GM12878 (cell line): ENCODE data around the gene DDX10. TPM values are rescaled to one million over a fixed set of nuclear protein-coding genes. Genes with fewer than 3 reads are reported as not detected.

ENCODE experiments used
- ATAC-seq: fragments of 200-7000 bp; cut with Tn5 transposase; 3 replicates; pipeline ENCODE4 v1.9.1; 2020; ENCODE audit warnings: mild to moderate bottlenecking, moderate library complexity
- BruUV-seq: library from RNA; stranded (reverse); fragments of 400-500 nt; replicated peaks from 2 replicates; lab custom pipeline; 2021; lab: Mats Ljungman, UMichigan
- CTCF ChIA-PET: fragments of 300-600 bp; sonication (Branson Sonifier 250); formaldehyde crosslinking; extraction: SDS; loops from one replicate; lab custom pipeline; 2021; ENCODE audit warnings: inconsistent platforms; lab: Yijun Ruan, JAX
- POLR2A ChIA-PET: fragments of 350-600 bp; formaldehyde crosslinking; extraction: SDS; loops from one replicate; lab custom pipeline; 2021; ENCODE audit warnings: inconsistent platforms; lab: Charles Lee
- RAD21 ChIA-PET: fragments of 300-600 bp; sonication (Branson Sonifier 250); formaldehyde crosslinking; loops from one replicate; lab custom pipeline; 2023; ENCODE audit warnings: antibody characterized with exemption; ENCODE audit not compliant: unreplicated experiment; lab: Charles Lee
- SMC1A ChIA-PET: fragments of 300-600 bp; sonication (Branson Sonifier 250); formaldehyde crosslinking; loops from one replicate; lab custom pipeline; 2023; ENCODE audit not compliant: unreplicated experiment, uncharacterized antibody; lab: Charles Lee
- DNase-seq: peaks from one replicate; pipeline ENCODE4 v3.0.0-alpha.2; 2011; ENCODE audit warnings: low read depth, low spot score
- FAIRE-seq: peaks from 3 replicates; lab custom pipeline; 2011; peaks lifted over from hg19 to GRCh38; lab: Jason Lieb, UNC
- H2AFZ ChIP-seq: 2 replicates; pipeline ENCODE4 v1.6.0; 2011; ENCODE audit warnings: low read depth, low read length, control low read depth; ENCODE audit not compliant: control insufficient read depth
- H3K27ac ChIP-seq: 2 replicates; pipeline ENCODE4 v1.5.1; 2011; ENCODE audit warnings: control low read depth; ENCODE audit not compliant: control insufficient read depth, insufficient read depth
- H3K27me3 ChIP-seq, 2 experiments: replicated peaks in 1 of 2; 2 replicates each; pipeline versions ENCODE4 v1.6.0 to v1.6.1; 2011; ENCODE audit warnings: low read length in 1 of 2; ENCODE audit not compliant: control insufficient read depth in 2 of 2, insufficient read depth in 2 of 2
- H3K36me3 ChIP-seq, 2 experiments: 2 replicates each; pipeline ENCODE4 v1.5.1; 2011; ENCODE audit warnings: low read length in 1 of 2; ENCODE audit not compliant: control insufficient read depth in 2 of 2, insufficient read depth in 2 of 2
- H3K4me1 ChIP-seq: 2 replicates; pipeline ENCODE4 v1.6.1; 2011; ENCODE audit warnings: mild to moderate bottlenecking, low read length, moderate library complexity, mixed read lengths; ENCODE audit not compliant: control insufficient read depth, insufficient read depth
- H3K4me2 ChIP-seq: 2 replicates; pipeline ENCODE4 v1.6.0; 2011; ENCODE audit warnings: control low read depth; ENCODE audit not compliant: control insufficient read depth, insufficient read depth
- H3K4me3 ChIP-seq: fragments of 200-600 bp; sonication (generic); 2 replicates; pipeline ENCODE4 v1.5.1; 2016
- H3K79me2 ChIP-seq: 2 replicates; pipeline ENCODE4 v1.6.0; 2011; ENCODE audit warnings: low read length; ENCODE audit not compliant: control insufficient read depth, insufficient read depth
- H3K9ac ChIP-seq: 2 replicates; pipeline ENCODE4 v1.8.0; 2011; ENCODE audit warnings: low read length, control low read depth, mixed read lengths; ENCODE audit not compliant: control insufficient read depth, insufficient read depth
- H3K9me3 ChIP-seq: replicated peaks from 3 replicates; pipeline ENCODE4 v1.5.1; 2011; ENCODE audit warnings: mild to moderate bottlenecking, low read length; ENCODE audit not compliant: control insufficient read depth, insufficient read depth
- H4K20me1 ChIP-seq: 2 replicates; pipeline ENCODE4 v1.6.0; 2011; ENCODE audit not compliant: control insufficient read depth, insufficient read depth
- BMI1 ChIP-seq: fragments of 450-650 bp; IDR thresholded peaks from 2 replicates; pipeline ENCODE4 v1.6.1; 2016; ENCODE audit warnings: mild to moderate bottlenecking, moderate library complexity, borderline replicate concordance
- DPF2 ChIP-seq: fragments of 450-650 bp; IDR thresholded peaks from 2 replicates; pipeline ENCODE4 v1.6.1; 2017; ENCODE audit warnings: mild to moderate bottlenecking
- HDGF ChIP-seq: fragments of 450-650 bp; IDR thresholded peaks from 2 replicates; pipeline ENCODE4 v1.6.1; 2016; ENCODE audit warnings: antibody characterized with exemption
- IKZF1 ChIP-seq: fragments of 450-650 bp; conservative IDR thresholded peaks from 2 replicates; pipeline ENCODE4 v1.6.1; 2017; ENCODE audit warnings: antibody characterized with exemption, mild to moderate bottlenecking
- JUND ChIP-seq: IDR thresholded peaks from 2 replicates; pipeline ENCODE4 v1.6.1; 2012; ENCODE audit warnings: low read depth, mild to moderate bottlenecking, low read length, improper control_type of control experiment, moderate library complexity
- MEF2A ChIP-seq: IDR thresholded peaks from 2 replicates; pipeline ENCODE4 v1.6.1; 2011; ENCODE audit warnings: low read depth, mild to moderate bottlenecking, low read length, moderate library complexity; ENCODE audit not compliant: insufficient read depth
- MTA2 ChIP-seq: fragments of 450-650 bp; IDR thresholded peaks from 2 replicates; pipeline ENCODE4 v1.6.1; 2016; ENCODE audit warnings: low read depth, mild to moderate bottlenecking, moderate library complexity
- NFXL1 ChIP-seq: fragments of 450-650 bp; IDR thresholded peaks from 2 replicates; pipeline ENCODE4 v1.6.1; 2017; ENCODE audit warnings: antibody characterized with exemption, mild to moderate bottlenecking, borderline replicate concordance
- SMAD1 ChIP-seq: fragments of 450-650 bp; IDR thresholded peaks from 2 replicates; pipeline ENCODE4 v1.6.1; 2018; ENCODE audit warnings: mild to moderate bottlenecking, low read depth; ENCODE audit not compliant: partially characterized antibody
- TAF1 ChIP-seq: IDR thresholded peaks from 2 replicates; pipeline ENCODE4 v1.6.1; 2011; ENCODE audit warnings: mild to moderate bottlenecking, low read depth, low read length, borderline replicate concordance
- TBL1XR1 ChIP-seq: IDR thresholded peaks from 2 replicates; pipeline ENCODE4 v1.6.1; 2012; ENCODE audit warnings: low read depth, low read length, improper control_type of control experiment
- YBX1 ChIP-seq: fragments of 450-650 bp; IDR thresholded peaks from 2 replicates; pipeline ENCODE4 v1.6.1; 2016; ENCODE audit warnings: antibody characterized with exemption
- ZNF24 ChIP-seq: fragments of 450-650 bp; IDR thresholded peaks from 2 replicates; pipeline ENCODE4 v1.6.1; 2017; ENCODE audit warnings: antibody characterized with exemption, mild to moderate bottlenecking
- ZNF384 ChIP-seq: IDR thresholded peaks from 2 replicates; pipeline ENCODE4 v1.6.1; 2012; ENCODE audit warnings: low read depth, mild to moderate bottlenecking, low read length, improper control_type of control experiment, borderline replicate concordance
- in situ Hi-C: fragments of 300-500 bp; cut with MboI; formaldehyde crosslinking; loops from 9 replicates; pipeline ENCODE4 v1.14.3; 2018; ENCODE audit warnings: mixed read lengths
- intact Hi-C: fragments of 100-400 bp; cut with micrococcal nuclease; formaldehyde crosslinking; loops from one replicate; pipeline ENCODE4 v1.14.2; 2022; ENCODE audit not compliant: unreplicated experiment
- polyA plus RNA-seq, 11 experiments: library from polyadenylated mRNA; depleted of rRNA in 4 of 11; unstranded in 6 of 11; stranded (reverse) in 5 of 11; fragments of >200 nt; fragmentation: Nextera tagmentation in 4 of 11; fragmentation: Illumina TruSeq in 1 of 11; extraction: Ambion mirVana in 4 of 11; extraction: Trizol in 1 of 11; gene quantifications; 1 replicate in 1 of 11; 2 replicates in 10 of 11; pipeline versions ENCODE4 v1.2.1 to v1.2.3, GENCODE V29; 2011 to 2016; ENCODE audit warnings: inconsistent platforms in 2 of 11, missing spikeins in 2 of 11, low read depth in 1 of 11
- total RNA-seq, 4 experiments: library from RNA; depleted of rRNA in 3 of 4; stranded (reverse); fragments of >200 nt in 3 of 4; fragmentation: Illumina TruSeq in 1 of 4; extraction: Trizol in 1 of 4; gene quantifications; 2 replicates each; pipeline versions ENCODE4 v1.2.1 to v1.2.3, GENCODE V29; 2013 to 2021
- TF ChIP-seq, protein P1 (sequence below): IDR thresholded peaks from 2 replicates; pipeline ENCODE4 v1.6.1; 2011; ENCODE audit warnings: low read depth, low read length, improper control_type of control experiment, borderline replicate concordance
- TF ChIP-seq, protein P2 (sequence below): fragments of 450-650 bp; formaldehyde crosslinking; IDR thresholded peaks from 2 replicates; pipeline ENCODE4 v1.4.0; 2022; ENCODE audit warnings: mild to moderate bottlenecking, moderate library complexity
- TF ChIP-seq, protein P3 (sequence below), 3 experiments: IDR thresholded peaks in 2 of 3; conservative IDR thresholded peaks in 1 of 3; 2 replicates each; pipeline ENCODE4 v1.5.1; 2011; ENCODE audit warnings: low read depth in 3 of 3, low read length in 3 of 3, mild to moderate bottlenecking in 3 of 3, control low read depth in 2 of 3, moderate library complexity in 2 of 3, inconsistent platforms in 1 of 3, mixed read lengths in 1 of 3; ENCODE audit not compliant: control insufficient read depth in 2 of 3, insufficient read depth in 1 of 3; ENCODE audit errors: extremely low read depth in 1 of 3

DDX10 gene
- total and polyA plus RNA-seq, 10 of the 15 experiments (the other 5 are each of a cell fraction or from before 2014, with no cell fraction given), result 20.9 to 51.5 (median 31.9) TPM

DNA sequence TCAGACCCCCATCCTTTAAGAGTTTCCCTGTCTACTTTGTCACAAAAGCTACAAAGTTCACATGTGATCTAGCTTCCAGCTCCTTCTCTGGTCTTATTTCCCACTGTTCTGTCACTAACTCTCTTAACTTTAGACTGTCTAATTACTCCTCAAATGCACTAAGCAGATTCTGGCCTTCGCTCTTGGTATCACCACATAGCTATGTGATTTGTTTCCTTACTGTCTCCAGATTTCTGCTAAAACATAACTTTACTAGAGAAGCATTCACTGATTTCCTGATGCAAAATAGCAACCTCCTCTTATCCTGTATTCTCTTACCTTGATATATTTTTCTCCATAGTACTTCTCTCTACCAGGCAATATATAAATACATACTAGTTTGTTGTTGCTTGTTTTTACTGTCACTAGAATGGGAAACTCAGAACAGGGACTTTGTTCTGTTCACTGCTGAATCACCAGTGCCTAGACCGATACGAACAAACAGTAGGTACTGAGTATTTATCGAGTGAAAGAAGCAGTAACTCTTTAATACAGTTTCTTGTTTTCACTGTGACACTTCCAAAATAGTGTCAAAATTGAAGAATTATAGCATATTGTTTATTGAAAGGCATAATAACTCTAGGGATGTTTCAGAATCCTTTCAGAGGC lies 205.6 kb downstream of the DDX10 start (continued):
- TF ChIP-seq JUND, result no peak
- TF ChIP-seq, protein P1, sequence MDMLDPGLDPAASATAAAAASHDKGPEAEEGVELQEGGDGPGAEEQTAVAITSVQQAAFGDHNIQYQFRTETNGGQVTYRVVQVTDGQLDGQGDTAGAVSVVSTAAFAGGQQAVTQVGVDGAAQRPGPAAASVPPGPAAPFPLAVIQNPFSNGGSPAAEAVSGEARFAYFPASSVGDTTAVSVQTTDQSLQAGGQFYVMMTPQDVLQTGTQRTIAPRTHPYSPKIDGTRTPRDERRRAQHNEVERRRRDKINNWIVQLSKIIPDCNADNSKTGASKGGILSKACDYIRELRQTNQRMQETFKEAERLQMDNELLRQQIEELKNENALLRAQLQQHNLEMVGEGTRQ, result no peak
- TF ChIP-seq MTA2, result no peak
- TF ChIP-seq, protein P2, sequence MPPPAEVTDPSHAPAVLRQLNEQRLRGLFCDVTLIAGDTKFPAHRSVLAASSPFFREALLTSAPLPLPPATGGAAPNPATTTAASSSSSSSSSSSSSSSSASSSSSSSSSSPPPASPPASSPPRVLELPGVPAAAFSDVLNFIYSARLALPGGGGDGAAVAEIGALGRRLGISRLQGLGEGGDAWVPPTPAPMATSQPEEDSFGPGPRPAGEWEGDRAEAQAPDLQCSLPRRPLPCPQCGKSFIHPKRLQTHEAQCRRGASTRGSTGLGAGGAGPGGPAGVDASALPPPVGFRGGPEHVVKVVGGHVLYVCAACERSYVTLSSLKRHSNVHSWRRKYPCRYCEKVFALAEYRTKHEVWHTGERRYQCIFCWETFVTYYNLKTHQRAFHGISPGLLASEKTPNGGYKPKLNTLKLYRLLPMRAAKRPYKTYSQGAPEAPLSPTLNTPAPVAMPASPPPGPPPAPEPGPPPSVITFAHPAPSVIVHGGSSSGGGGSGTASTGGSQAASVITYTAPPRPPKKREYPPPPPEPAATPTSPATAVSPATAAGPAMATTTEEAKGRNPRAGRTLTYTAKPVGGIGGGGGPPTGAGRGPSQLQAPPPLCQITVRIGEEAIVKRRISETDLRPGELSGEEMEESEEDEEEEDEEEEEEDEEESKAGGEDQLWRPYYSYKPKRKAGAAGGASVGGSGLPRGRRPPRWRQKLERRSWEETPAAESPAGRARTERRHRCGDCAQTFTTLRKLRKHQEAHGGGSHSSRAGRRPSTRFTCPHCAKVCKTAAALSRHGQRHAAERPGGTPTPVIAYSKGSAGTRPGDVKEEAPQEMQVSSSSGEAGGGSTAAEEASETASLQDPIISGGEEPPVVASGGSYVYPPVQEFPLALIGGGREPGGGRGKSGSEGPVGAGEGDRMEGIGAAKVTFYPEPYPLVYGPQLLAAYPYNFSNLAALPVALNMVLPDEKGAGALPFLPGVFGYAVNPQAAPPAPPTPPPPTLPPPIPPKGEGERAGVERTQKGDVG (CRISPR knock-in tag), result no peak
- TF ChIP-seq YBX1, result no peak
- TF ChIP-seq MEF2A, result no peak
- no peak for TF ChIP-seq HDGF

DNA sequence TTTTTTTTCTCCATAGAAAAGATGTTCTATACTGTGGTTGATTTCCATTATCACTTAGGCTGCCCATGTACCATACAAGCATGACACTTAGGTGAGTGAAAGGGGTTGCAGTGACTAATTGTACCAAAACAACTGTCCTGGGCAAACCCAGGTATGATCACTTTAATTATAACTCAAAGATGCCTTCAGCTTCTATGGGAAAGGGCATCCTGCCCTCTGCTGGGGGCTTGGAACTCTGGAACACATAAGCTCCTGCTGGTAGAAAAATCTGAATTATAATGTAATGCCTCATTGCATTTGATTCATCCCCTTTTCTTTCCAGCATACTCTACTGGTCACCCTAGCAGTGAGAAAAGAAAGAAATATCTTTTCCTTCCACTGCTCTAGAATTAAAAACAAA lies 206.3 kb downstream of the DDX10 start:
- SMC1A ChIA-PET, result interaction anchor here (0.6 to 2.5 kb wide), 9 partner anchors 9 to 1140 kb away, joined by 3 to 20 read pairs (median 3); no protein-coding TSS in a partner anchor
- TF ChIP-seq ZNF24 (no peak), IKZF1 (no peak), NFXL1 (no peak), YBX1 (no peak), ZNF384 (no peak), BMI1 (no peak), SMAD1 (no peak), TBL1XR1 (no peak), TAF1 (no peak), DPF2 (no peak)
- TF ChIP-seq, protein P3, sequence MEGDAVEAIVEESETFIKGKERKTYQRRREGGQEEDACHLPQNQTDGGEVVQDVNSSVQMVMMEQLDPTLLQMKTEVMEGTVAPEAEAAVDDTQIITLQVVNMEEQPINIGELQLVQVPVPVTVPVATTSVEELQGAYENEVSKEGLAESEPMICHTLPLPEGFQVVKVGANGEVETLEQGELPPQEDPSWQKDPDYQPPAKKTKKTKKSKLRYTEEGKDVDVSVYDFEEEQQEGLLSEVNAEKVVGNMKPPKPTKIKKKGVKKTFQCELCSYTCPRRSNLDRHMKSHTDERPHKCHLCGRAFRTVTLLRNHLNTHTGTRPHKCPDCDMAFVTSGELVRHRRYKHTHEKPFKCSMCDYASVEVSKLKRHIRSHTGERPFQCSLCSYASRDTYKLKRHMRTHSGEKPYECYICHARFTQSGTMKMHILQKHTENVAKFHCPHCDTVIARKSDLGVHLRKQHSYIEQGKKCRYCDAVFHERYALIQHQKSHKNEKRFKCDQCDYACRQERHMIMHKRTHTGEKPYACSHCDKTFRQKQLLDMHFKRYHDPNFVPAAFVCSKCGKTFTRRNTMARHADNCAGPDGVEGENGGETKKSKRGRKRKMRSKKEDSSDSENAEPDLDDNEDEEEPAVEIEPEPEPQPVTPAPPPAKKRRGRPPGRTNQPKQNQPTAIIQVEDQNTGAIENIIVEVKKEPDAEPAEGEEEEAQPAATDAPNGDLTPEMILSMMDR (IDR thresholded peaks at IDR 0.05 in 2 of 3, conservative IDR thresholded peaks at IDR 0.05 in 1 of 3; ENCODE audit: control insufficient read depth in 2 of 3, extremely low read depth in 1 of 3, insufficient read depth in 1 of 3, low read depth in 3 of 3, low read length in 3 of 3), result peak; percentile 43 to 55 (median 48); a peak in 4 of 6 replicates

More for the DNA sequence above, 206.3 kb downstream of the DDX10 start:
- Histone ChIP-seq H3K4me1 (no peaks in the 10 kb centered on the region), H3K9ac (no peak overlapping the region), H3K79me2 (no peaks in the 10 kb centered on the region), H3K27ac (no peak overlapping the region), H3K9me3 (no peaks in the 10 kb centered on the region), H3K36me3 (no peaks in the 10 kb centered on the region), H3K4me3 (no peak overlapping the region), H4K20me1 (no peaks in the 10 kb centered on the region), H3K4me2 (no peak overlapping the region), H2AFZ (no peak overlapping the region), H3K27me3 (no peaks in the 10 kb centered on the region)
- DNase-seq, result no peak
- intact Hi-C loops, result loop anchor here (1.0 kb wide), 1 partner anchor 173 kb away; no protein-coding TSS in a partner anchor
- ChIA-PET POLR2A (no interaction called here), RAD21 (interaction anchor here (0.9 to 4.9 kb wide), 6 partner anchors 16 to 176 kb away, joined by 3 to 37 read pairs (median 4); no protein-coding TSS in a partner anchor), CTCF (interaction anchor here (0.8 to 6.3 kb wide), 13 partner anchors 9 to 180 kb away, joined by 3 to 50 read pairs (median 3); no protein-coding TSS in a partner anchor)
- no TSS peak for BruUV-seq
- in situ Hi-C loops, result loop anchor here (5.0 kb wide), 1 partner anchor 174 kb away; no protein-coding TSS in a partner anchor
- FAIRE-seq, result no peak
- ATAC-seq, result peak; percentile 58
